KMS-11 (cell line): ENCODE results near the gene ZNF669.

Source experiments
- H2AFZ ChIP-seq: fragments of 200-600 bp; sonication (generic); 2 replicates; pipeline ENCODE4 v1.6.1; 2016; ENCODE audit warnings: antibody characterized with exemption, mixed run types, low read depth
- H3K27ac ChIP-seq: fragments of 200-600 bp; sonication (generic); 2 replicates; pipeline ENCODE4 v1.6.1; 2016; ENCODE audit warnings: mild to moderate bottlenecking, mixed run types
- H3K27me3 ChIP-seq: fragments of 200-600 bp; sonication (generic); 2 replicates; pipeline ENCODE4 v1.6.1; 2017; ENCODE audit warnings: mild to moderate bottlenecking, low read depth, mixed run types, moderate library complexity; ENCODE audit not compliant: insufficient read depth
- H3K36me3 ChIP-seq: fragments of 200-600 bp; sonication (generic); 2 replicates; pipeline ENCODE4 v1.6.1; 2017; ENCODE audit warnings: mild to moderate bottlenecking, mixed run types; ENCODE audit not compliant: insufficient read depth
- H3K4me1 ChIP-seq: fragments of 200-600 bp; sonication (generic); 2 replicates; pipeline ENCODE4 v1.6.1; 2016; ENCODE audit warnings: mild to moderate bottlenecking, low read depth, mixed run types; ENCODE audit not compliant: poor library complexity, severe bottlenecking
- H3K4me2 ChIP-seq: fragments of 200-600 bp; sonication (generic); 2 replicates; pipeline ENCODE4 v1.7.0; 2016; ENCODE audit warnings: mild to moderate bottlenecking, mixed run types
- H3K4me3 ChIP-seq: fragments of 200-600 bp; sonication (generic); IDR thresholded peaks from 2 replicates; pipeline ENCODE4 v1.6.1; 2017; ENCODE audit warnings: low read depth, low read length, mixed read lengths; ENCODE audit not compliant: insufficient read depth
- H3K79me2 ChIP-seq: fragments of 200-600 bp; sonication (generic); 2 replicates; pipeline ENCODE4 v1.6.1; 2016; ENCODE audit warnings: low read depth, mixed run types; ENCODE audit not compliant: insufficient read depth
- H3K9ac ChIP-seq: fragments of 200-600 bp; sonication (generic); 2 replicates; pipeline ENCODE4 v1.6.1; 2016; ENCODE audit warnings: mild to moderate bottlenecking, mixed run types
- H4K20me1 ChIP-seq: fragments of 200-600 bp; sonication (generic); 2 replicates; pipeline ENCODE4 v1.6.1; 2016; ENCODE audit warnings: mild to moderate bottlenecking, mixed run types; ENCODE audit not compliant: insufficient read depth
- TF ChIP-seq, protein P1 (sequence below): fragments of 200-600 bp; sonication (generic); conservative IDR thresholded peaks from 2 replicates; pipeline ENCODE4 v1.6.1; 2017; ENCODE audit warnings: low read depth, mild to moderate bottlenecking, antibody characterized with exemption, low read length, moderate library complexity, mixed read lengths

ZNF669 gene

DNA sequence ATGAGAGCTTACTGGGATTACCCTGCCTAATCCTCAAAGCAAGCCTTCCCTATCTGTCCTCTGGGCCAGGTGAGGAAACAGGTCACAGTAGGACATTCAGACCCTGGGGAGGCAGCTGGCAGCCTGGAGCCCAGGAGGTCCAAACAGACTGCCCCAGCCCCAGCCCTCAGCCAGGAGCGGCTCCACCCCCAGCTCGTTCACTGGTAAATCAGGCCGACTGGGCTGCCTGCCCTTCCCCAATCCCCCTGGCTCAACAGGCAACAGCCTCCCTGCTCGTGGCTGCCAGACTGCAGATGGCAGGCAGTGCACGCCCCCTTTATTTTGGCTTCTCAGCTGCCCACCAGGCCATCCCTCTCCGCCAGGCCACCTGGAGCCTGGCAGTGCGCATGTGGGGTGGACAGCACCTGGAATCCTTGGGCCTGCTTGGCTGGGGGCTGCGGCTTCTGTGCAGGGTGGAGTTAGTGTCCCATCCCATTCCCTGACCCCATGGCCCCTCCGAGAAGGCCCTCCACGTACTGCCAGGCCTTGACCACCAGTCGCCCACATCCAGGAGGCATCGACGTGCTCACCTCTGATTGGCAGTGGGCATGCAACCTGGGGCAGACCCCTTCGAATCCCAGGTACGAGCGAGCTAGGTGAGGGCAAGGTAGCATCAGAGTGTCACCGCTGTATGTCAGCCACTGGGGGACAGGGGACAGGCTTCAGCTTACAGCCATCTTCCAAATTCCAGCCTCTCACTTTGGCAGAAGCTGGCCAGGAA, 14.4 kb downstream of the ZNF669 start:
- Histone ChIP-seq H3K36me3 (no peaks in the 10 kb centered on the region), H3K4me2 (no peak overlapping the region), H3K79me2 (no peaks in the 10 kb centered on the region), H2AFZ (no peak overlapping the region), H3K4me1 (no peaks in the 10 kb centered on the region), H3K27me3 (no peaks in the 10 kb centered on the region), H4K20me1 (no peaks in the 10 kb centered on the region), H3K9ac (no peak overlapping the region), H3K27ac (no peak overlapping the region), H3K4me3 (no peak overlapping the region)
- TF ChIP-seq, protein P1, sequence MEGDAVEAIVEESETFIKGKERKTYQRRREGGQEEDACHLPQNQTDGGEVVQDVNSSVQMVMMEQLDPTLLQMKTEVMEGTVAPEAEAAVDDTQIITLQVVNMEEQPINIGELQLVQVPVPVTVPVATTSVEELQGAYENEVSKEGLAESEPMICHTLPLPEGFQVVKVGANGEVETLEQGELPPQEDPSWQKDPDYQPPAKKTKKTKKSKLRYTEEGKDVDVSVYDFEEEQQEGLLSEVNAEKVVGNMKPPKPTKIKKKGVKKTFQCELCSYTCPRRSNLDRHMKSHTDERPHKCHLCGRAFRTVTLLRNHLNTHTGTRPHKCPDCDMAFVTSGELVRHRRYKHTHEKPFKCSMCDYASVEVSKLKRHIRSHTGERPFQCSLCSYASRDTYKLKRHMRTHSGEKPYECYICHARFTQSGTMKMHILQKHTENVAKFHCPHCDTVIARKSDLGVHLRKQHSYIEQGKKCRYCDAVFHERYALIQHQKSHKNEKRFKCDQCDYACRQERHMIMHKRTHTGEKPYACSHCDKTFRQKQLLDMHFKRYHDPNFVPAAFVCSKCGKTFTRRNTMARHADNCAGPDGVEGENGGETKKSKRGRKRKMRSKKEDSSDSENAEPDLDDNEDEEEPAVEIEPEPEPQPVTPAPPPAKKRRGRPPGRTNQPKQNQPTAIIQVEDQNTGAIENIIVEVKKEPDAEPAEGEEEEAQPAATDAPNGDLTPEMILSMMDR = no peak

DNA sequence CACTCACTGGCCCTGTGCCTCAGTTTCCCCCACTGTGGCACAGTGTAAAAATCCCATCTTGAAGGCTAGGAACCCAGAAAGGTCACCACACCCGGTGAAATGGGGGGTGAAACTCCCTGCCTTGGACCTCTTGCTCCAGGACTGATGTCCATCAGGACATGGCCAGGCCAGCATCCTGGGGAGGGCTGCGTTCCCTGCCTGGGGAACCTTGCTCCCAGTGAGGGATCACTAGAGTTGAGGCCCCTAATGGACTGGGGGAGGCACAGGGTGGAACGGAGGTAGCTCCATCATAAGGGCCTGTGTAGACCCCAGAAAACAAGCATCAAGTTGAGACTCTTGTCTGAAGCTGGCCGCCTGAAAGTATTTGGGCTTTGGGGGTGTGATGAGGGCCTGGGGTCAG, 15.2 kb downstream of the ZNF669 start:
- Histone ChIP-seq H3K9ac (no peak overlapping the region), H3K4me3 (no peak overlapping the region), H3K4me1 (no peaks in the 10 kb centered on the region), H3K36me3 (no peaks in the 10 kb centered on the region), H4K20me1 (no peaks in the 10 kb centered on the region), H3K27ac (no peak overlapping the region), H2AFZ (no peak overlapping the region), H3K4me2 (no peak overlapping the region), H3K79me2 (no peaks in the 10 kb centered on the region), H3K27me3 (no peaks in the 10 kb centered on the region)
- TF ChIP-seq, protein P1 = no peak

DNA sequence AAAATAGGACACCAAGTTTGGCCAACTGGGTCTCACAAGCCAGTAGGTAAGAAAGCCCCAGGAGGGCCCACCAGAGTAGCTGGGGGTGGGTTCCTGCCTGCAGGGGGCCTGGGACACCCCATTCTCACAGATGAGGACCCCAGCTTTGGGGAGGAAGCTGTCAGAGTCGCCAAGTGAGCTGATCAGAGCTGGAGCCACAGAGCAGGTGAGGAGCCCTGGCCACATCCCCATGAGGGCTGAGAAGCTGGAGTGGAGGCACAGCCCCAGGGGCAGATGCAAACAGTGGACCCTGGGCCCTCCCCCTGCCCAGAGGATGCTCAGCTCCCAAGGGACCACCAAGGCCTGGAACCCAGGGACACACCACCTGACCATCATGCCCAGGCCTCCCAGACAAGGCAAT, 16.9 kb downstream of the ZNF669 start:
- no peaks in the 10 kb centered on the region for H3K36me3 ChIP-seq

DNA sequence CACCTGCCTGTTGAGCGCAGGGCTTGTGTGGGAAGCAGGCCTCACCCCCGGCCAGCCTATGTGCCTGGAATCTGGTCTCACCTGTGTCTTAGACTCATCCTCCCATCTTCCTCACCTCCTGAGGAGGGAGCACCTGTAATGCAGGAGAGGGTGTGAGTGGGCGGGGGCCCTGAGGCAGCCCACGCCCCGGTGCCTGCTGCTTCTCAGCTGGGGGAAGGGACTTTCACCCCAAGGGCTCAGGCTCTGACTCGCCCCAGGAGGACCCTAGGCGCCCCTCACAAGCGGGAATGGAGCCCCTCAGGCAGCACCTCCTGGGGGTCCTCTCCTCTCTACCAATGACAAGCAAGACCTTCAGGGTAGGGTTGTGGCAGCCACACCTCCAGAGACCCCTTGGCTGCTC, 18.8 kb downstream of the ZNF669 start:
- no peak overlapping the region for H2AFZ ChIP-seq
- no peaks in the 10 kb centered on the region for H3K79me2 ChIP-seq
- no peak overlapping the region for H3K27ac ChIP-seq
- no peaks in the 10 kb centered on the region for H4K20me1 ChIP-seq
- H3K4me1 ChIP-seq = no peaks in the 10 kb centered on the region
- no peaks in the 10 kb centered on the region for H3K36me3 ChIP-seq
- H3K9ac ChIP-seq = no peak overlapping the region
- TF ChIP-seq, protein P1 = no peak
- no peak overlapping the region for H3K4me3 ChIP-seq
- H3K27me3 ChIP-seq = no peaks in the 10 kb centered on the region
- H3K4me2 ChIP-seq = no peak overlapping the region

More for the DNA sequence above, 16.9 kb downstream of the ZNF669 start:
- no peaks in the 10 kb centered on the region for H3K4me1 ChIP-seq
- no peak overlapping the region for H2AFZ ChIP-seq
- no peaks in the 10 kb centered on the region for H4K20me1 ChIP-seq
- no peak overlapping the region for H3K27ac ChIP-seq
- no peak overlapping the region for H3K4me2 ChIP-seq
- H3K27me3 ChIP-seq = no peaks in the 10 kb centered on the region
- H3K4me3 ChIP-seq = no peak overlapping the region
- TF ChIP-seq, protein P1 = no peak
- no peak overlapping the region for H3K9ac ChIP-seq
- H3K79me2 ChIP-seq = no peaks in the 10 kb centered on the region
